IMR-90 (cell line): ENCODE data around the gene TP53BP1. TPM values are rescaled to one million over a fixed set of nuclear protein-coding genes. Genes with fewer than 3 reads are reported as not detected.

ENCODE experiments used
- ATAC-seq: fragments of 200-7000 bp; cut with Tn5 transposase; 2 replicates; pipeline ENCODE4 v1.9.1; 2020; ENCODE audit warnings: low read depth, mild to moderate bottlenecking, moderate library complexity
- BruUV-seq: library from RNA; stranded (reverse); fragments of 400-500 nt; replicated peaks from 2 replicates; lab custom pipeline; 2021; lab: Mats Ljungman, UMichigan
- CTCF ChIA-PET: fragments of 300-600 bp; formaldehyde crosslinking; extraction: SDS; loops from one replicate; lab custom pipeline; 2021; ENCODE audit warnings: antibody characterized with exemption; lab: Yijun Ruan, JAX
- POLR2A ChIA-PET: fragments of 300-600 bp; sonication (Branson Sonifier 250); formaldehyde crosslinking; loops from one replicate; lab custom pipeline; 2022; ENCODE audit warnings: antibody characterized with exemption; ENCODE audit not compliant: unreplicated experiment; lab: Charles Lee
- DNase-seq: peaks from one replicate; pipeline ENCODE4 v3.0.0; 2013
- H2AFZ ChIP-seq: replicated peaks from 2 replicates; pipeline ENCODE3; 2013; ENCODE audit warnings: low read length, mild to moderate bottlenecking; ENCODE audit not compliant: poor library complexity
- H2AK5ac ChIP-seq: 2 replicates; pipeline ENCODE4 v1.6.1; 2013; ENCODE audit warnings: low read depth, low read length, inconsistent platforms
- H2AK9ac ChIP-seq: replicated peaks from 2 replicates; pipeline ENCODE3; 2013; ENCODE audit warnings: mild to moderate bottlenecking, low read depth, low read length, moderate library complexity; ENCODE audit not compliant: poor library complexity
- H2BK120ac ChIP-seq: 2 replicates; pipeline ENCODE4 v1.6.1; 2013; ENCODE audit warnings: low read depth, low read length, inconsistent platforms
- H2BK15ac ChIP-seq: 3 replicates; pipeline ENCODE4 v1.6.1; 2013; ENCODE audit warnings: low read depth, low read length, inconsistent platforms
- H2BK20ac ChIP-seq: 2 replicates; pipeline ENCODE4 v1.6.1; 2013; ENCODE audit warnings: low read depth, mild to moderate bottlenecking, inconsistent platforms, low read length, moderate library complexity
- H2BK5ac ChIP-seq: 2 replicates; pipeline ENCODE4 v1.6.1; 2013; ENCODE audit warnings: mild to moderate bottlenecking, low read depth, low read length, inconsistent platforms; ENCODE audit not compliant: poor library complexity, severe bottlenecking
- H3K14ac ChIP-seq: replicated peaks from 2 replicates; pipeline ENCODE4 v1.6.1; 2013; ENCODE audit warnings: low read depth, low read length, inconsistent platforms
- H3K18ac ChIP-seq: 2 replicates; pipeline ENCODE4 v1.6.1; 2013; ENCODE audit warnings: low read depth, low read length, control low read depth
- H3K23ac ChIP-seq: 2 replicates; pipeline ENCODE4 v1.6.1; 2013; ENCODE audit warnings: low read depth, low read length, inconsistent platforms
- H3K27ac ChIP-seq: 2 replicates; pipeline ENCODE4 v1.5.1; 2013; ENCODE audit warnings: mild to moderate bottlenecking, control low read depth, low read length; ENCODE audit not compliant: insufficient read depth
- H3K27me3 ChIP-seq: 2 replicates; pipeline ENCODE4 v1.6.1; 2013; ENCODE audit warnings: low read length; ENCODE audit not compliant: control insufficient read depth, insufficient read depth
- H3K36me3 ChIP-seq: 2 replicates; pipeline ENCODE4 v1.6.1; 2013; ENCODE audit warnings: low read length, mixed read lengths; ENCODE audit not compliant: control insufficient read depth, insufficient read depth
- H3K4ac ChIP-seq: 2 replicates; pipeline ENCODE4 v1.6.1; 2013; ENCODE audit warnings: low read depth, low read length, inconsistent platforms
- H3K4me1 ChIP-seq: 2 replicates; pipeline ENCODE4 v1.6.1; 2013; ENCODE audit warnings: low read length, mixed read lengths; ENCODE audit not compliant: control insufficient read depth, insufficient read depth
- H3K4me2 ChIP-seq: 2 replicates; pipeline ENCODE4 v1.6.1; 2013; ENCODE audit warnings: low read depth, mild to moderate bottlenecking, control low read depth, low read length, moderate library complexity
- H3K4me3 ChIP-seq: 2 replicates; pipeline ENCODE4 v1.5.1; 2013; ENCODE audit warnings: low read depth, mild to moderate bottlenecking, control low read depth, low read length, moderate library complexity; ENCODE audit not compliant: insufficient read depth
- H3K56ac ChIP-seq: 2 replicates; pipeline ENCODE4 v1.6.1; 2013; ENCODE audit warnings: low read length, inconsistent platforms; ENCODE audit not compliant: insufficient read depth; ENCODE audit errors: extremely low read depth
- H3K79me1 ChIP-seq, 2 experiments: 2 replicates each; pipeline ENCODE4 v1.6.1; 2013; ENCODE audit warnings: low read length in 2 of 2, inconsistent platforms in 1 of 2, low read depth in 1 of 2
- H3K9ac ChIP-seq: 2 replicates; pipeline ENCODE4 v1.6.1; 2013; ENCODE audit warnings: low read depth, low read length, control low read depth
- H3K9me1 ChIP-seq: 2 replicates; pipeline ENCODE4 v1.6.1; 2013; ENCODE audit warnings: low read length, inconsistent platforms; ENCODE audit not compliant: insufficient read depth
- H3K9me3 ChIP-seq: 2 replicates; pipeline ENCODE4 v1.6.1; 2013; ENCODE audit warnings: low read length; ENCODE audit not compliant: control insufficient read depth, insufficient read depth
- H4K20me1 ChIP-seq: 2 replicates; pipeline ENCODE4 v1.6.1; 2013; ENCODE audit warnings: low read length, inconsistent platforms; ENCODE audit not compliant: insufficient read depth
- H4K5ac ChIP-seq: 2 replicates; pipeline ENCODE4 v1.6.1; 2013; ENCODE audit warnings: mild to moderate bottlenecking, low read depth, low read length, control low read depth
- H4K8ac ChIP-seq, 2 experiments: 2 replicates each; pipeline ENCODE4 v1.6.1; 2013; ENCODE audit warnings: low read depth in 2 of 2, low read length in 2 of 2, control low read depth in 1 of 2, inconsistent platforms in 1 of 2
- H4K91ac ChIP-seq: 2 replicates; pipeline ENCODE4 v1.6.1; 2013; ENCODE audit warnings: low read depth, low read length, inconsistent platforms; ENCODE audit not compliant: insufficient read depth
- CEBPB ChIP-seq: IDR thresholded peaks from 2 replicates; pipeline ENCODE4 v1.6.1; 2012; ENCODE audit warnings: low read depth, low read length, improper control_type of control experiment
- CTCF ChIP-seq: conservative IDR thresholded peaks from 2 replicates; pipeline ENCODE4 v1.5.1; 2012; ENCODE audit warnings: mild to moderate bottlenecking, low read depth, low read length, improper control_type of control experiment
- ELK1 ChIP-seq: fragments of 150-350 bp; IDR thresholded peaks from 2 replicates; pipeline ENCODE4 v1.6.1; 2016; ENCODE audit warnings: low read depth, mild to moderate bottlenecking, low read length, moderate library complexity, borderline replicate concordance
- FOS ChIP-seq: fragments of 150-350 bp; IDR thresholded peaks from 2 replicates; pipeline ENCODE4 v1.6.1; 2016; ENCODE audit warnings: low read depth, low read length
- MAFK ChIP-seq: IDR thresholded peaks from 2 replicates; pipeline ENCODE4 v1.6.1; 2012; ENCODE audit warnings: low read depth, low read length, improper control_type of control experiment
- MXI1 ChIP-seq: IDR thresholded peaks from 2 replicates; pipeline ENCODE4 v1.6.1; 2012; ENCODE audit warnings: low read depth, mild to moderate bottlenecking, low read length, moderate library complexity, borderline replicate concordance
- NFE2L2 ChIP-seq: fragments of 150-350 bp; IDR thresholded peaks from 2 replicates; pipeline ENCODE4 v1.6.1; 2016; ENCODE audit warnings: low read depth, mild to moderate bottlenecking, low read length
- RCOR1 ChIP-seq: IDR thresholded peaks from 2 replicates; pipeline ENCODE4 v1.6.1; 2012; ENCODE audit warnings: mild to moderate bottlenecking, low read length, improper control_type of control experiment; ENCODE audit not compliant: insufficient replicate concordance
- SMC3 ChIP-seq: fragments of 150-350 bp; IDR thresholded peaks from 2 replicates; pipeline ENCODE4 v1.6.1; 2016; ENCODE audit warnings: low read depth, mild to moderate bottlenecking, antibody characterized with exemption, low read length, moderate library complexity
- WGBS, 2 experiments: methylation state at CpG; one replicate each; pipeline versions ENCODE4 v1.1.5 to v1.1.7; 2013; ENCODE audit warnings: missing lambda C conversion rate in 2 of 2; ENCODE audit not compliant: insufficient read length in 1 of 2; ENCODE audit errors: extremely low coverage in 2 of 2; 5-methylcytosine and 5-hydroxymethylcytosine counted together
- dilution Hi-C: fragments of 300-500 bp; cut with HindIII; formaldehyde crosslinking; loops from one replicate; pipeline ENCODE4 v1.14.3; 2018; ENCODE audit warnings: low sequenced_read_pairs; ENCODE audit not compliant: unreplicated experiment
- in situ Hi-C: fragments of 300-500 bp; cut with MboI; formaldehyde crosslinking; loops from 3 replicates; pipeline ENCODE4 v1.14.3; 2019; ENCODE audit warnings: low sequenced_read_pairs, inconsistent platforms, mixed read lengths
- intact Hi-C: fragments of 100-400 bp; cut with micrococcal nuclease; formaldehyde crosslinking; loops from 2 replicates; pipeline ENCODE4 v1.10.0; 2022
- polyA plus RNA-seq, 3 experiments: library from polyadenylated mRNA; depleted of rRNA; stranded (reverse); fragments of >200 nt; gene quantifications; 2 replicates each; pipeline ENCODE4 v1.2.3, GENCODE V29; 2012; ENCODE audit warnings: low replicate concordance in 1 of 3
- total RNA-seq: library from RNA; depleted of rRNA; stranded (reverse); fragments of >200 nt; gene quantifications from 2 replicates; pipeline ENCODE4 v1.2.3, GENCODE V29; 2012

Gene TP53BP1
- total and polyA plus RNA-seq, 2 of the 4 experiments (the other 2 are of a cell fraction) = 36.3 to 64.5 TPM

GRCh38 chr15:43528542-43529007 lies 35.6 kb upstream of the TP53BP1 start:
- no peak overlapping the region for H2AK5ac ChIP-seq
- no peaks in the 10 kb centered on the region for H3K9me3 ChIP-seq
- no peak overlapping the region for H3K4ac ChIP-seq
- peaks cover 32% of the 10 kb centered on the region for H4K20me1 ChIP-seq
- TF ChIP-seq MXI1 = no peak
- TF ChIP-seq CEBPB = no peak
- no peak for TF ChIP-seq RCOR1
- TF ChIP-seq FOS = no peak
- no peak for TF ChIP-seq ELK1
- no peak for TF ChIP-seq NFE2L2
- no peak for TF ChIP-seq CTCF
- no peak for TF ChIP-seq MAFK
- no peak for TF ChIP-seq SMC3
- H3K79me1 ChIP-seq = peaks cover 4 to 47% of the 10 kb centered on the region in 2 experiments
- 88% methylated on average over 5 of the region's 11 CpGs; no CpG with 5 or more reads in 1 of the 2 experiments for WGBS, 2 experiments
- no peak overlapping the region for H2AFZ ChIP-seq
- no peak overlapping the region for H2BK20ac ChIP-seq
- H3K56ac ChIP-seq = no peak overlapping the region
- in situ Hi-C loops (no loop called here), intact Hi-C loops (no loop called here), dilution Hi-C loops (no loop called here)
- ATAC-seq = no peak
- H2BK5ac ChIP-seq = no peak overlapping the region
- H3K14ac ChIP-seq = no peak overlapping the region
- H4K5ac ChIP-seq = no peak overlapping the region
- H3K4me2 ChIP-seq = no peak overlapping the region
- CTCF ChIA-PET = no interaction called here
- no peak overlapping the region for H2AK9ac ChIP-seq
- H2BK15ac ChIP-seq = no peak overlapping the region
- peaks cover 3% of the 10 kb centered on the region for H3K4me1 ChIP-seq
- peaks cover 44% of the 10 kb centered on the region for H3K36me3 ChIP-seq
- no peak overlapping the region for H3K27ac ChIP-seq
- no peak overlapping the region for H2BK120ac ChIP-seq
- no peak for DNase-seq
- H3K23ac ChIP-seq = no peak overlapping the region
- no TSS peak for BruUV-seq
- H3K9me1 ChIP-seq = peaks cover 28% of the 10 kb centered on the region
- H4K8ac ChIP-seq = no peak overlapping the region
- H3K18ac ChIP-seq = no peak overlapping the region
- no peak overlapping the region for H4K91ac ChIP-seq
- H3K9ac ChIP-seq = no peak overlapping the region
- H3K4me3 ChIP-seq = no peak overlapping the region
- POLR2A ChIA-PET = no interaction called here
- no peaks in the 10 kb centered on the region for H3K27me3 ChIP-seq
